ENCODE results near the gene TRPC1. TPM values are rescaled to one million over a fixed set of nuclear protein-coding genes. Genes with fewer than 3 reads are reported as not detected.
"Not testable (repeated sequence)": the region's sequence is repeated elsewhere in the genome, so short reads cannot be mapped to it uniquely, and the experiment has no call there.

Gene TRPC1
- 1 to 10 TPM in 1 of 3 donors, under 1 TPM in 2; 0.54 to 1.4 (median 0.68) TPM for total RNA-seq

DNA sequence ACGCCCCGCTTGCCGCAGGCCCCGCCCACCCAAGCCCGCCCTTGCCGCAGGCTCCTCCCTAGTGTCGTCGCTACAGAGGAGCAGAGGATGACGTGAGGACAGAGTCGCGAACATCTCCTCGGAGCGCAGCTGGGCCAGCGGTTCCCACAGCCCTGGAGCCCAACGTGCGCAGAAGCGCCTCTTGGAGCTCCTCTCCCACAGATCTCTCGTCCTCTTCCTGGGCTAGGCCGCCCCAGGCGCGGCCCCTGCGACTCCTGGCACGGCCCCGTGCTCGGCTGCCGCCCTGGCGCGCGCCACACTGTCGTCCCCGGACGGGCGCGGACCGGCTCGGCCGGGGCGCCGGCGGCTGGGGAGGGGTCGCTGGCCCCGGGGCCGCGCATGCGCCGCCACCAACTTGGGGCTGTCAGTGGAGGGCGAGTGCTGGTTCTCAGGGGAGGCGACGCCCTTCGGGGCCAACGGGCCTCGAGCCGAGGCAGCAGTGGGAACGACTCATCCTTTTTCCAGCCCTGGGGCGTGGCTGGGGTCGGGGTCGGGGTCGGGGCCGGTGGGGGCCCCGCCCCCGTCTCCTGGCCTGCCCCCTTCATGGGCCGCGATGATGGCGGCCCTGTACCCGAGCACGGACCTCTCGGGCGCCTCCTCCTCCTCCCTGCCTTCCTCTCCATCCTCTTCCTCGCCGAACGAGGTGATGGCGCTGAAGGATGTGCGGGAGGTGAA is at the start of gene TRPC1:
Gene TRPC1, plus strand, starts transcription at position 67 of the 714 bp plus-strand sequence. Its CDS starts 526 bp downstream, at position 593.
- peak within 1 kb of the TSS; percentile 83 for H3K4me3 Mint-ChIP-seq
- DNase-seq = peak; percentile 63
- peak; percentile 97 to 98 for ATAC-seq
- H3K9me3 Mint-ChIP-seq = no peaks in the 10 kb centered on the region
- peaks cover 14% of the 10 kb centered on the region for H3K27me3 Mint-ChIP-seq (ENCODE audit: low read depth)
- peaks cover 7% of the 10 kb centered on the region for H3K4me1 Mint-ChIP-seq (ENCODE audit: low read depth)
- no peaks in the 10 kb centered on the region for H3K36me3 Mint-ChIP-seq (ENCODE audit: insufficient read depth)

DNA sequence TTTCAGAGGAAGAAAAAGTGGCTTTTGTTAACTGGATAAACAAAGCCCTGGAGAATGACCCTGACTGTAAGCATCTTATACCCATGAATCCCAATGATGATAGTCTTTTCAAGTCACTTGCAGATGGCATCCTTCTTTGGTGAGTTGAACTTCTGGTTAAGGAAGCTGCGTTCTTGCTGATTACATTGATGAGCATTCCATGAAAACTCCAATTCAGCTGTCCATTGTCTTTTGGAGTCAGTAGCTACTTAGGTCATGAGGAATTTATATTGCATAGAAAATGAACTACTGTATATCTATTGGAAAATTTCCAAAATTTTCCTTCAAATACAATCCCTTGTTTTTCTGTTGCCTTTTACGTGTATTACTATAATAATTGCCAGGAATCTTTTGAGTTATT is 47.7 kb upstream of the TRPC1 start:
- Mint-ChIP-seq H3K4me3 (no peak overlapping the region), H3K36me3 (ENCODE audit: insufficient read depth) (peaks cover 5% of the 10 kb centered on the region), H3K9me3 (no peaks in the 10 kb centered on the region), H3K27me3 (ENCODE audit: low read depth) (no peaks in the 10 kb centered on the region), H3K4me1 (ENCODE audit: low read depth) (no peaks in the 10 kb centered on the region)
- DNase-seq (no peak), ATAC-seq (no peak)

DNA sequence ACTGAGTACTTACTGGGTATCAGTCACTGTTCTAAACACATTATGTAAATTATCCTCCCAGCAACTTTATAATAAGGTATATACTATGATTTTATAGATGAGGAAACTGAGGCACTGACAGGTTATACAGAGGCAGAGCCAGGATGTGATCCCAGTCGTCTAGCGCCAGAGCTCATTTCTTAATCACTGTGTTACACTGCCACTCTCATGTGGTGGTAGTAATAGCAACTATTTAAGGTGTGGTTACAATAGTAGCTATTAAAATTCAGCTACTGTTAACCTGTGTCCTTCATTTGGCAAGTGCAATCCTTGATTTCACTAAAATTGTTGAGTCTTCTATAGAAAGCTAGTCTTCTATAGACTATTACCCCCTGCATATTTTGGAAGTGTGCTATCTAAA is 43.1 kb upstream of the TRPC1 start:
- no peak overlapping the region for H3K4me3 Mint-ChIP-seq
- H3K36me3 Mint-ChIP-seq (ENCODE audit: insufficient read depth) = no peaks in the 10 kb centered on the region
- DNase-seq (no peak), ATAC-seq (no peak)
- no peaks in the 10 kb centered on the region for H3K4me1 Mint-ChIP-seq (ENCODE audit: low read depth)
- no peaks in the 10 kb centered on the region for H3K9me3 Mint-ChIP-seq
- no peaks in the 10 kb centered on the region for H3K27me3 Mint-ChIP-seq (ENCODE audit: low read depth)

DNA sequence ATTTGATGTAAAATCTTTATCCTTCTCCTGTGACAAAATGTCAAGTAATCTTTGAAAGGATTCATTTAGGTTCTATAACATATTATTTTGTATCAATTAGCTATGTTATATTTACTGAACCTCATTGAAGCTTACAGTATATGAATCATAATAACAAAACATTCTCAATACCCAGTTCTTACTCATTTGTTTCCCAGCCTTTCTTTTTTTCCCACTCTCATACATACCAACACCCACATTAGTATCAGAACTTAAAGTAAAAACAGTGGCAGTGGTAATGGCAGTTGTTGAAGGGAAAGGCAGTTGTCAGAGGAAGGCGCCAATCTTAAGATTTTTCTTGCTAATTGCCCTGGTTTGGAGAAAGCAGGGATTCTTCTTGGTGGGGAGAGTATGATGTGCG is 33.2 kb upstream of the TRPC1 start:
- DNase-seq = no peak
- Mint-ChIP-seq H3K4me3 (no peak overlapping the region), H3K9me3 (no peaks in the 10 kb centered on the region), H3K36me3 (ENCODE audit: insufficient read depth) (no peaks in the 10 kb centered on the region), H3K27me3 (ENCODE audit: low read depth) (peaks cover 2% of the 10 kb centered on the region), H3K4me1 (ENCODE audit: low read depth) (no peaks in the 10 kb centered on the region)
- peak in 1 of 2 donors; percentile 41 for ATAC-seq

GRCh38 chr3:142691527-142691926 is 32.3 kb upstream of the TRPC1 start:
- H3K9me3 Mint-ChIP-seq = no peaks in the 10 kb centered on the region
- DNase-seq (no peak), ATAC-seq (no peak)
- H3K4me3 Mint-ChIP-seq = no peak overlapping the region
- no peaks in the 10 kb centered on the region for H3K36me3 Mint-ChIP-seq (ENCODE audit: insufficient read depth)
- peaks cover 2% of the 10 kb centered on the region for H3K27me3 Mint-ChIP-seq (ENCODE audit: low read depth)
- no peaks in the 10 kb centered on the region for H3K4me1 Mint-ChIP-seq (ENCODE audit: low read depth)

GRCh38 chr3:142693136-142693853 is 30.5 kb upstream of the TRPC1 start:
- Mint-ChIP-seq H3K27me3 (ENCODE audit: low read depth) (peaks cover 2% of the 10 kb centered on the region), H3K36me3 (ENCODE audit: insufficient read depth) (no peaks in the 10 kb centered on the region), H3K9me3 (no peaks in the 10 kb centered on the region), H3K4me1 (ENCODE audit: low read depth) (no peaks in the 10 kb centered on the region), H3K4me3 (no peak overlapping the region)
- ATAC-seq (no peak), DNase-seq (no peak)

DNA sequence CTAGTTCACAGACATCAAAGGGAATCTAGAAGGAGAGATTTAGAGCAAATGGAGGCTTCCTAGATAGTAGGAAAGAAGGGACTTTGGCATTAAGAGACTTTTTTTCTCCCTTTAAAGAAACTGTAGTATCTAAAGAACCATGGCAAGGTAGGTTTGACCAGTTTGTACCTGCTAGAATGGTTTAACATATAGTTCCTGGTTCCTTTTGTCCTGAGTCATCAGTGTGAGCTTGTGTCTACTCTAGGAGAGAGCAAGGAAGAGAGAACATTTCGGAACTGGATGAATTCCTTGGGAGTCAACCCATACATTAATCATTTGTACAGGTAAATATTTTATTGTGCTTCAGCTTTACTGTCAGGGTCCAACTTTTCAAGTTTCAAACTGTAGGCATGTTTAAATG is 29.6 kb upstream of the TRPC1 start:
- H3K4me1 Mint-ChIP-seq (ENCODE audit: low read depth) = no peaks in the 10 kb centered on the region

GRCh38 chr3:142705198-142705597 is 18.6 kb upstream of the TRPC1 start:
- no peaks in the 10 kb centered on the region for H3K9me3 Mint-ChIP-seq
- H3K4me3 Mint-ChIP-seq = no peak overlapping the region
- ATAC-seq (no peak), DNase-seq (no peak)
- no peaks in the 10 kb centered on the region for H3K36me3 Mint-ChIP-seq (ENCODE audit: insufficient read depth)
- peaks cover 3% of the 10 kb centered on the region for H3K27me3 Mint-ChIP-seq (ENCODE audit: low read depth)
- H3K4me1 Mint-ChIP-seq (ENCODE audit: low read depth) = peaks cover 2% of the 10 kb centered on the region

More for the DNA sequence above, 29.6 kb upstream of the TRPC1 start:
- H3K4me3 Mint-ChIP-seq = no peak overlapping the region
- H3K27me3 Mint-ChIP-seq (ENCODE audit: low read depth) = peaks cover 2% of the 10 kb centered on the region
- ATAC-seq (no peak), DNase-seq (no peak)
- no peaks in the 10 kb centered on the region for H3K36me3 Mint-ChIP-seq (ENCODE audit: insufficient read depth)
- H3K9me3 Mint-ChIP-seq = no peaks in the 10 kb centered on the region

- no peaks in the 10 kb centered on the region for H3K36me3 Mint-ChIP-seq (ENCODE audit: insufficient read depth)
- no peak overlapping the region for H3K4me3 Mint-ChIP-seq
- H3K9me3 Mint-ChIP-seq = no peaks in the 10 kb centered on the region
- ATAC-seq = no peak
- peaks cover 3% of the 10 kb centered on the region for H3K27me3 Mint-ChIP-seq (ENCODE audit: low read depth)
- no peak for DNase-seq
- H3K4me1 Mint-ChIP-seq (ENCODE audit: low read depth) = peaks cover 2% of the 10 kb centered on the region
Observed at GRCh38 chr3:142706321-142707127, 17.3 kb upstream of the TRPC1 start.

GRCh38 chr3:142709207-142709606 is 14.6 kb upstream of the TRPC1 start:
- no peaks in the 10 kb centered on the region for H3K36me3 Mint-ChIP-seq (ENCODE audit: insufficient read depth)
- ATAC-seq (no peak), DNase-seq (no peak)
- H3K27me3 Mint-ChIP-seq (ENCODE audit: low read depth) = peaks cover 7% of the 10 kb centered on the region
- no peak overlapping the region for H3K4me3 Mint-ChIP-seq
- H3K9me3 Mint-ChIP-seq = no peaks in the 10 kb centered on the region
- H3K4me1 Mint-ChIP-seq (ENCODE audit: low read depth) = peaks cover 2% of the 10 kb centered on the region

- H3K4me1 Mint-ChIP-seq (ENCODE audit: low read depth); H3K36me3 Mint-ChIP-seq (ENCODE audit: insufficient read depth); DNase-seq; ATAC-seq; H3K9me3 Mint-ChIP-seq; H3K4me3 Mint-ChIP-seq: not testable (repeated sequence)
- peaks cover 30% of the 10 kb centered on the region for H3K27me3 Mint-ChIP-seq (ENCODE audit: low read depth)
Observed at GRCh38 chr3:142714882-142715281, 9.0 kb upstream of the TRPC1 start.

DNA sequence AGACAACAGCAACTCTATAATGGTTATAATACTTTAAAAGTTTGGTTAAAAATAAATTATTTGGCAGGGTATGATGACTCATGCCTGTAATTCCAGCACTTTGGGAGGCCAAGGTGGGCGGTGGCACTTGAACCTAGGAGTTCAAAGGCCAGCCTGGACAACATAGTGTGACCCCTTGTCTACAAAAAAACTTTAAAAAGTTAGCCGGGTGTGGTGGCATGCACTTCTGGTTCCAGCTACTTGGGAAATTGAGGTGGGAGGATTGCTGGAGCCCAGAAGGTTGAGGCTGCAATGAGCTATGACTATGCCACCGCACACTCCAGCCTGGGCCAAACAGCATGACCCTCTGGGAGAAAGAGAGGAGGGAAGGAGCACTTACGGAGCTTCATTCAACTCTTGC is 7.7 kb upstream of the TRPC1 start:
- no peak for ATAC-seq
- Mint-ChIP-seq H3K4me3 (no peak overlapping the region), H3K36me3 (ENCODE audit: insufficient read depth) (no peaks in the 10 kb centered on the region), H3K4me1 (ENCODE audit: low read depth) (no peaks in the 10 kb centered on the region), H3K27me3 (ENCODE audit: low read depth) (peaks cover 37% of the 10 kb centered on the region), H3K9me3 (no peaks in the 10 kb centered on the region)
- no peak for DNase-seq

DNA sequence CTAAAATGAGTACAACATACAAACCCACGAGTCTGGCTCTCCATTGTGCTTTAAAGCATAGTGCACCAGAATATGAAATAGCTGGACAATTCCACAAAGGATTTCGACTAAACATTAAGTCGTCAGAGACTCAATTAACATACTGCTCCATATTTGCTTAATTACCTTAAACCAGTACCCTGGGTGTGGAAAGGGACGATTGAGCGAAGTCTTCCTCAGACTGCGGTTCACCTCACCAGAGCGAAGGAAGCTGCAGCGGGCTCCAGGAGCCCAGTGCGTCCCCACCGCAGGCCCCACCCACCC is 218 bp upstream of the TRPC1 start:
- H3K9me3 Mint-ChIP-seq = no peaks in the 10 kb centered on the region
- peak overlapping the region; percentile 43 for H3K4me3 Mint-ChIP-seq
- DNase-seq (no peak), ATAC-seq (no peak)
- H3K27me3 Mint-ChIP-seq (ENCODE audit: low read depth) = peaks cover 19% of the 10 kb centered on the region
- H3K36me3 Mint-ChIP-seq (ENCODE audit: insufficient read depth) = no peaks in the 10 kb centered on the region
- H3K4me1 Mint-ChIP-seq (ENCODE audit: low read depth) = peaks cover 7% of the 10 kb centered on the region

GRCh38 chr3:142724682-142725356 is 985 bp downstream of the TRPC1 start:
- Mint-ChIP-seq H3K4me3 (peak overlapping the region; percentile 83), H3K27me3 (ENCODE audit: low read depth) (peaks cover 10% of the 10 kb centered on the region), H3K9me3 (no peaks in the 10 kb centered on the region), H3K4me1 (ENCODE audit: low read depth) (peaks cover 7% of the 10 kb centered on the region), H3K36me3 (ENCODE audit: insufficient read depth) (no peaks in the 10 kb centered on the region)
- ATAC-seq (peak; percentile 3 to 6), DNase-seq (no peak)
